Activated T-cell treated with anti-CD3 and anti-CD28 coated beads for 48 hours (primary cell): Measurements from ENCODE around the gene HSPA2.
"Not testable (repeated sequence)": the region's sequence is repeated elsewhere in the genome, so short reads cannot be mapped to it uniquely, and the experiment has no call there.

ENCODE experiments used
- DNase-seq: peaks from one replicate; pipeline ENCODE4 v3.0.0-alpha.2; 2020; ENCODE audit warnings: low read depth

The HSPA2 gene

DNA sequence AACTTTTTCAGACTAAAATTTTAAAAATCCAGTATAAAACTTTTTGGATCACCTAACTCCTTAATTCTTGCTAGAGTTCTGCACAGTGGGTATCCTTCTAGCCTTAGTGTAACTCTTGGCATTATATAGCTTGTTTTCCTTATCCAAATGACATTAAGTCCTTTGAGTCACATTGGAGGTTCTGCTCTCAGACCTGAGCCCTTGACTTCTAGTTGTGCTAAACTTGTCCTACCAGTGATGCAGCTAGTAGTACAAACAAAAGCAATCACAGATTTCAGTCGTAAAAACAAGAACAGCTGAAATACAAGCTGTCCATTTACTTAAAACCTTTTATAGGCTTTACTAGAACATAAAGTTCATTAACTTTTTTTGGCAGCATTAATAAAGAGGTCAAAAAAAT lies 25.5 kb upstream of the HSPA2 start:
- no peak for DNase-seq

DNA sequence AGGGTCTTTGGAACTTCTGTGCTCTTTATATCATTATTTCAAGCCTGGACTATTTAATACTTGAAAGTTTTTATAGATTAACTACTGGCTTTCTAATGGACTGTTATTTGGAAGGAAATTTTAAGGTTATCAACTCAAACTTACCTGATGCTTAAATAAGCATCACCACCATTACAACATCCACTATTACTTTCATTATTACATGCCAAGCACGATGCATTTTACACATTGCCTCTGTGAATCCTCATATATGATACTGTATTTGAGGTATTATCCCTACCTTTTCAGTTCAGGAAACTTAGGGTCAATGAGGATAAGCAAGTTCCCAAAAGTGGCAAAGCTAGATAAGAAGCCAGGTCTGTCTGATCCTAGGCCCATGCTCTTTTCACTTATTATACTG lies 23.6 kb upstream of the HSPA2 start:
- DNase-seq, result no peak

DNA sequence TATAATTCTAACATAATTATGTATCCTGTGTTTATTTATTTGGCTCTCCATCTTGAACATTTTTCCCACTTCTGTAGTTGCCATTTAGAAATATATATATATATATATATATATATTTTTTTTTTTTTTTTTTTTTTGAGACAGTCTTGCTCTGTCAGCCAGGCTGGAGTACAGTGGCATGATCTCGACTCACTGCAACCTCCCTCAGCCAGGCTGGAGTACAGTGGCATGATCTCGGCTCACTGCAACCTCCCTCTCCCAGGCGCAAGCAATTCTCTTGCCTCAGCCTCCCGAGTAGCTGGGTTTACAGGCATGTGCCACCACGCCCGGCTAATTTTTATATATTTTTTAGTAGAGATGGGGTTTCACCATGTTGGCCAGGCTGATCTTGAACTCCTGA lies 22.9 kb upstream of the HSPA2 start:
- not testable (repeated sequence) for DNase-seq

GRCh38 chr14:64518229-64518628 lies 22.3 kb upstream of the HSPA2 start:
- DNase-seq, result no peak

DNA sequence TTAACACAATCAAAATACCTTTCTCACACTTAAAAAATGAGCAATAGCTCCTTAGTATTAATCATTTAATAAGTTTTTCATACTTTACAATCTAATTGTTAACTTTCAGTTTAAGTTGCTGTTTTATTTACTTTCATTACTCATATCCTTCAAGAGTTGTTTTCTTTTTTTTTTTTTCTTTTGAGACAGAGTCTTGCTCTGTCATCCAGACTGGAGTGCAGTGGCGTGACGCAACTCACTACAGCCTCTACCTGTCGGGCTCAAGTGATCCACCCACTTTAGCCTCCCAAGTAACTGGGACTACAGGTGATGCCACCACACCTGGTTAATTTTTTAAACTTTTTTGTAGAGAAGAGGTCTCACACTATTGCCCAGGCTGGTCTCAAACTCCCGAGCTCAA lies 19.8 kb upstream of the HSPA2 start:
- DNase-seq, result no peak

DNA sequence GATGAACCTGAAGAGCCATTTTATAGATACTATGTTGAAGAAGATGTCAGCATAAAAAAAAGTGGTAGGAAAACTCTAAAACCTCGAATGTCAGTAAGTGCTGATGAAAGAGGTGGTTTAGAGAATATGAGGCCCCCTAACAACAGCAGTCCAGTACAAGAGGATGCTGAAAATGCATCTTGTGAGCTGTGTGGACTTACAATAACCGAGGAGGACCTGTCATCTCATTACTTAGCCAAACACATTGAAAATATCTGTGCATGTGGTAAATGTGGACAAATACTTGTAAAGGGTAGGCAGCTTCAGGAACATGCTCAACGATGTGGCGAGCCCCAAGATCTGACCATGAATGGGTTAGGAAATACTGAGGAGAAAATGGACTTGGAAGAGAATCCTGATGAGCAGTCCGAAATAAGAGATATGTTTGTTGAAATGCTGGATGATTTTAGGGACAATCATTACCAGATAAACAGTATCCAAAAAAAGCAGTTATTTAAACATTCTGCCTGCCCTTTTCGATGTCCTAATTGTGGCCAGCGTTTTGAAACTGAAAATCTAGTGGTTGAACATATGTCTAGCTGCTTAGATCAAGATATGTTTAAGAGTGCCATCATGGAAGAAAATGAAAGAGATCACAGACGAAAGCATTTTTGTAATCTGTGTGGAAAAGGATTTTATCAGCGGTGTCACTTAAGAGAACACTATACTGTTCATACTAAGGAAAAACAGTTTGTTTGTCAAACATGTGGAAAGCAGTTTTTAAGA lies 17.8 kb upstream of the HSPA2 start:
- DNase-seq, result no peak

GRCh38 chr14:64525354-64525753 lies 15.2 kb upstream of the HSPA2 start:
- no peak for DNase-seq

DNA sequence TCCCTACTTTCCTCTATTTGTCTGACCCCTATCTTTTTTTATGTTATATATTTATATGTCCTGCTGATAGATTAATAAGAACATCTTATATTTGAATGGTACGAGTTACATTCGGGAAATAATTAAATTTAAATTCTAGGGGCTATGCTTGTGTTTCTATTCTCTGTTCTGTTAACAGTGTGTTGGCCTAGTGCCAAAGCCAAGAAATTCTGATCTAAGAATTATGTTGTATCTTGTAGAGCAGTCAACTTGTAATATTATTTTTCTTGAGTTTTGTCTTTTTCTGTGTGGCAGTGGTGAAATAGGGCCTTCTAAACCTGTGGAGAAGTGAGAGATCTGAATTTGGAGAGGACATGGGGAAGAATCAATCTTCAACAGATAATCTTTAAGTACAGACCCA lies 9.0 kb upstream of the HSPA2 start:
- no peak for DNase-seq

GRCh38 chr14:64536488-64537245 lies 3.9 kb upstream of the HSPA2 start:
- DNase-seq, result no peak

DNA sequence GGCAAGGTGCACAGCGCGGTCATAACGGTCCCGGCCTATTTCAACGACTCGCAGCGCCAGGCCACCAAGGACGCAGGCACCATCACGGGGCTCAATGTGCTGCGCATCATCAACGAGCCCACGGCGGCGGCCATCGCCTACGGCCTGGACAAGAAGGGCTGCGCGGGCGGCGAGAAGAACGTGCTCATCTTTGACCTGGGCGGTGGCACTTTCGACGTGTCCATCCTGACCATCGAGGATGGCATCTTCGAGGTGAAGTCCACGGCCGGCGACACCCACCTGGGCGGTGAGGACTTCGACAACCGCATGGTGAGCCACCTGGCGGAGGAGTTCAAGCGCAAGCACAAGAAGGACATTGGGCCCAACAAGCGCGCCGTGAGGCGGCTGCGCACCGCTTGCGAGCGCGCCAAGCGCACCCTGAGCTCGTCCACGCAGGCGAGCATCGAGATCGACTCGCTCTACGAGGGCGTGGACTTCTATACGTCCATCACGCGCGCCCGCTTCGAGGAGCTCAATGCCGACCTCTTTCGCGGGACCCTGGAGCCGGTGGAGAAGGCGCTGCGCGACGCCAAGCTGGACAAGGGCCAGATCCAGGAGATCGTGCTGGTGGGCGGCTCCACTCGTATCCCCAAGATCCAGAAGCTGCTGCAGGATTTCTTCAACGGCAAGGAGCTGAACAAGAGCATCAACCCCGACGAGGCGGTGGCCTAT lies 875 bp downstream of the HSPA2 start:
- no peak for DNase-seq

DNA sequence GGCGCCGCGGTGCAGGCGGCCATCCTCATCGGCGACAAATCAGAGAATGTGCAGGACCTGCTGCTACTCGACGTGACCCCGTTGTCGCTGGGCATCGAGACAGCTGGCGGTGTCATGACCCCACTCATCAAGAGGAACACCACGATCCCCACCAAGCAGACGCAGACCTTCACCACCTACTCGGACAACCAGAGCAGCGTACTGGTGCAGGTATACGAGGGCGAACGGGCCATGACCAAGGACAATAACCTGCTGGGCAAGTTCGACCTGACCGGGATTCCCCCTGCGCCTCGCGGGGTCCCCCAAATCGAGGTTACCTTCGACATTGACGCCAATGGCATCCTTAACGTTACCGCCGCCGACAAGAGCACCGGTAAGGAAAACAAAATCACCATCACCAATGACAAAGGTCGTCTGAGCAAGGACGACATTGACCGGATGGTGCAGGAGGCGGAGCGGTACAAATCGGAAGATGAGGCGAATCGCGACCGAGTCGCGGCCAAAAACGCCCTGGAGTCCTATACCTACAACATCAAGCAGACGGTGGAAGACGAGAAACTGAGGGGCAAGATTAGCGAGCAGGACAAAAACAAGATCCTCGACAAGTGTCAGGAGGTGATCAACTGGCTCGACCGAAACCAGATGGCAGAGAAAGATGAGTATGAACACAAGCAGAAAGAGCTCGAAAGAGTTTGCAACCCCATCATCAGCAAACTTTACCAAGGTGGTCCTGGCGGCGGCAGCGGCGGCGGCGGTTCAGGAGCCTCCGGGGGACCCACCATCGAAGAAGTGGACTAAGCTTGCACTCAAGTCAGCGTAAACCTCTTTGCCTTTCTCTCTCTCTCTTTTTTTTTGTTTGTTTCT lies 1.7 kb downstream of the HSPA2 start:
- DNase-seq, result no peak

GRCh38 chr14:64542836-64543201 lies 2.3 kb downstream of the HSPA2 start:
- DNase-seq, result no peak

DNA sequence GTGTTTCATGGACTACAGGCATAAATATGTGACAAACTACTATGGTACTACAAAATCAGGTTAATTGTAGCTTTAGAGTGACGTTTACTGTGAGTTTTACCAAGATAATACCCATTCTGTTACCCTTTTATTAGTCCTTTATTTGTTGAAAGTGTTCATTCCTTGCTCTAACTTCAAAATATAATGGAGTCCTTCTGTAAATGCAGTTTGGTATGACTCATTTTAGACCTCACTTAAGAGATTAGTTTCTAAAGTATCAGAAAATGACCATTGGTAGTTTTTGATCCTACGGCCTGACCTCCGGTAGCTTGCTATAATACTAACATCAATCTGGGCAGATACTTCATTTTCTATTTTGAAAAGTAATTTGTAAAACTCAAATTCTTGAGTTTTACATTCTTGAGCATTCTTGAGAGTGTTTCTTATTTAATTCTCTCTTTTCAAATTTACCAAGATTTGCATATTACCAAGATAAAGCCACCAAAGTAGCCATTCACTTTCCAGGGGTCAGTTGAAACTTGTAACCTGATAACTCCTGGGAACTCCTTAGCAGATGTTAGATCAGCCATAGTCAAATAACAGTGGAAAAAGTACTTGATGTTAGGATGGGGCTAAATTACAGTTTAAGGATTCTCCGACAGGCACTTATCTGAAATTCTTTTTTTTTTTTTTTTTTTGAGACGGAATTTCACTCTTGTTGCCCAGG lies 4.2 kb downstream of the HSPA2 start:
- DNase-seq, result no peak

DNA sequence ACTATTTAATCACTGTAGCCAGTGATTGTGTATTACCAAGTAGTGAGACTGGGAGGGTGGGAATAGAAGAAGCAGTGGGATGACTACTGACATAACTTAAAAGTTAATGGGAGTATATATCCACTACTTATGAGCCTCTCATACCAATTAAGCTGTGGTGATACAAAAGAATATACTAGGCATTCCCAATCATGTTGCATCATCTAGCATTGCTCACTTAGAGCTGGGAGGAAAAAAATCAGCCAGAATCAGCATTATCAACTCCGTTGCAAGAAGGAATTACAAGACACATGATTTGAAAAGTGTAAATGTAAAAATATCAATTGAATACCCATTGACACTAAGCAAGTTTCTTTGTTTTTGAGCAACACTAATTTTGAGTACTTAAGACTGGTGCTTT lies 8.5 kb downstream of the HSPA2 start:
- no peak for DNase-seq

DNA sequence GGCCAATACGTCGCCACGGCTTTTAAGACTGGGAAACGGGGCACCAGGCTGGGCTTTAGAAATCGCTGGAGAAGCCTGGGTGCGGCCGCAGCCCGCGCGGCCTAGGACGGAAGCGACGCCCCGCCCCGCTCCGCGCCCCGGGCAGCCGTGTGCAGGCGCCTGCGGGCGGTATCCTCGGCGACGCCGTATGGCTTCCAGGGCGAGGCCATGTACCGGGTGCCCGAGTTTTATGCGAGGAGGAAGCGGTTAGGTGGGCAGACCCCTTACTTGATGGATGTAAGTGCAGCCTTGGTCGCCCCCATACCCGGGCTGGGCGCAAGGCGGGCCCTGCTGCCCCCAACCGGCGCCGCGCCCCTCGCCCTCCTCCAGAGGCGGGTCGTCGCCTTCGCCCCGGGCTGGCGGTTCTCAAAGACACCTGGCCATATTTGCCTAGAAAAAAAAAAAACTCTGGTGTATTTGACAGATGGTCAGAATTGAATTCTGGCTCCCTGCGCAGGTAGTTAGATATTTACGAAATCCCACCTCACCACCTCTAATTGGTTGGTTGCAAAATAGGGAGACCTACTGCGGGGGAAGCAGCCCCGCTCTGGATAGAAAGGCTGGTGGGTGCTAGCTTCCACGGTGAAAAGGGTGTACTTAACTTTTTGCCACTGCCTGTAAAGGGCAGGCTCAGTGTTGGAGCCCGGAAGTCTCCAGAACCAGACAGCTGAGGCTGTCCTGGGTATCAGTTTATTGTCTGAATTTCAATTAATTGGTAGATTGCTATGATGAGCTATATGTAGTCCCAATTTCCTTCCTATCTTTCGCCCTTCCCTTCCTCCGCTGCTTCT lies 9.5 kb downstream of the HSPA2 start, which contains the start of gene PPP1R36:
Gene PPP1R36 (plus strand): TSS at position 171 of the 830 bp plus-strand sequence. CDS start 37 bp downstream, at position 208.
- DNase-seq, result peak; percentile 40

GRCh38 chr14:64550621-64551333 lies 10.2 kb downstream of the HSPA2 start:
- DNase-seq, result no peak

GRCh38 chr14:64554556-64554955 lies 14.0 kb downstream of the HSPA2 start:
- no peak for DNase-seq

DNA sequence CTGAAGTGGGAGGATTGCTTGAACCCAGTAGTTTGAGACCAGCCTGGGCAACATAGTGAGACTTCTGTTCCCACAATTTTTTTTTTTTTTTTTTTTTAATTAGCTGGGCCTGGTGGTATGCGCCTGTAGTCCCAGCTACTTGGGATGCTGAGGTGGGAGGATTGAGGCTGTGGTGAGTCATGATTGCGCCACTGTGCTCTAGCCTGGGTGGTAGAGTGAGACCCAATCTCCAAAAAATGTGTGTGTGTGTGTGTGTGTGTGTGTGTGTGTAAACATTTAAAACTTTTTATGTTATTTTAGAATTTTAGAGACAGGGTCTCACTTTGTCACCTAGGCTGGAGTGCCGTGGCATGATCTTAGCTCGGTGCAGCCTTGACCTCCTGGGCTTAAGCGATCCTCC lies 16.0 kb downstream of the HSPA2 start:
- no peak for DNase-seq

GRCh38 chr14:64558216-64558615 lies 17.7 kb downstream of the HSPA2 start:
- not testable (repeated sequence) for DNase-seq

DNA sequence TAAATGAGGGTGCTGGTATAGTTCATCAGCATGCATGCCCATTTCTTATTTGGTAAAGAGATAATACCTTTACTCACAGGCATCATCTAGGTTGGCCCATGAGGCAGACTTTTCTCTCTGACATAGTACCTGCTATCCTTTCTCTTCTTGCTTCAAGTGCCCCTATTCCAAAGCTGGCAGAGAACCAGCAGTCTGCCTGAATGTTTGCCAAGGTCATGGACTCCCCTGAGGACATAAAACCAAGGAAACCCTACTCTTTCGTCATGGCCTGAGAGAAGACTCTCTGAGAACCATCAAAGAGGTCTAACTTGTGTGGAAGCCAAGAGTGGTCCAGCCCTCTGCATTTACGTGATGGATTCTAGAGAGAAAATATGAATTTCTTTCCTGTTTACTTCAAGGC lies 21.1 kb downstream of the HSPA2 start:
- DNase-seq, result no peak
